ENCODE data around the gene TESK2.

The TESK2 gene

DNA sequence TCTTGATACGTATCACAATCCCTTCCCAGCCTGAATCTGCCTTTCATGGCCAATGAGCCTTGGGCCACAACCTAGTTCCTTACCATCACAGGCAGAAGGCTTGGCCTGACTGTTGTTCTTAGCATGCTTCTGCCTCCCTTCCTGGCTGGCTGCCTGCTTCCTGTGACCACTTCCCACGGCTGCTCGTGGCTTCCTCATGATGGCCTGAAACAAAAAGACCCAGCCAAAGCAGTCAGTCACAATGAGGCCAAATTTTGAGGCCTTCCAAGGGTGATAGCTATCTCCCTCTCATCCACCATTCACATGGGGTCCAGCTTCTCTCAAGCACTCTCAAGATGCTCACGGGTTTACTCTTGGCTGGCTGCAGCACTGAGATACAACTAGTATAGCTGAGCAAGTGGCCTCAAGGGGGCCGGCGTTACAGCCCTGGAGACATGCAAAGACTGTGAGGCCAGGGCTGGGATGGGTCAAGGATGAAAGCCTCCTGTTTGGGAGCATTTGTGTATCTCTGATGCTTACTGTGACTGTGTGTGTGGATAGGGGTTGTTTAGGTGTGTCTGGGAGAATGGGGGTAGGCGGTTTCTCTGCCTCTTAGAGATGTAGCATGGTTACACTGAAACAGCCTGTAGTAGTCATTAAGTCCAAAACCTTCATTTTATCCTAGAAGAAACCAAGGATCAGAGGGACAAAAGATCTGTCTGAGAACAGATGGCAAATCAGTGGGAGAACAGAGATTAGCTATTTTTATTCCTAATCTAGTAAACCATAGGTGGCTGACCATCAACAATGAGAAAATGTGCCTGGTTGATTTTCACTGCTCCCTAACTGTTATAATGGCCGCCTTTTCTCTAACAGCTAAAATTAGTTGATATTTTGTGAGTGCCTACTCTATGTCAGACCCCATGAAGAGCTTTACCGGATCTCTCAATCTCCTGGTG, 156.4 kb downstream of the TESK2 start:
- no peak for DNase-seq

DNA sequence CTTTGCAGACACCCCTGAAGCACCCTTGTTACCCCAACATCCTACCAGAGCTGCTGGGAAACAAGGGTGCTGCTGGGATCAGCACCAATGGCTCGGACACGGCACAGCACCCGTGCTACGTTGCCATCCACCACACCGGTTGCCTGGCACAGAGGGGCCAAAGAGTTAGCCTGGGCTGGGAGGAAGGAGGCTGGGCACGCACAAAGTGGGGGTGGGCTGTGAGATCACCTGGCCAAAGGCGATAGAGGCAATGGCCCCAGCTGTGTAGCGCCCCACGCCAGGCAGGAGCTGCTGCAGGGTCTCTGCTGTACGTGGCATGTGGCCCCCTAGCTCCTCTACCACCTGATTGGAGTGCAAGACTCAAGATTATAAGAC, 158.6 kb downstream of the TESK2 start:
- no peak for DNase-seq

DNA sequence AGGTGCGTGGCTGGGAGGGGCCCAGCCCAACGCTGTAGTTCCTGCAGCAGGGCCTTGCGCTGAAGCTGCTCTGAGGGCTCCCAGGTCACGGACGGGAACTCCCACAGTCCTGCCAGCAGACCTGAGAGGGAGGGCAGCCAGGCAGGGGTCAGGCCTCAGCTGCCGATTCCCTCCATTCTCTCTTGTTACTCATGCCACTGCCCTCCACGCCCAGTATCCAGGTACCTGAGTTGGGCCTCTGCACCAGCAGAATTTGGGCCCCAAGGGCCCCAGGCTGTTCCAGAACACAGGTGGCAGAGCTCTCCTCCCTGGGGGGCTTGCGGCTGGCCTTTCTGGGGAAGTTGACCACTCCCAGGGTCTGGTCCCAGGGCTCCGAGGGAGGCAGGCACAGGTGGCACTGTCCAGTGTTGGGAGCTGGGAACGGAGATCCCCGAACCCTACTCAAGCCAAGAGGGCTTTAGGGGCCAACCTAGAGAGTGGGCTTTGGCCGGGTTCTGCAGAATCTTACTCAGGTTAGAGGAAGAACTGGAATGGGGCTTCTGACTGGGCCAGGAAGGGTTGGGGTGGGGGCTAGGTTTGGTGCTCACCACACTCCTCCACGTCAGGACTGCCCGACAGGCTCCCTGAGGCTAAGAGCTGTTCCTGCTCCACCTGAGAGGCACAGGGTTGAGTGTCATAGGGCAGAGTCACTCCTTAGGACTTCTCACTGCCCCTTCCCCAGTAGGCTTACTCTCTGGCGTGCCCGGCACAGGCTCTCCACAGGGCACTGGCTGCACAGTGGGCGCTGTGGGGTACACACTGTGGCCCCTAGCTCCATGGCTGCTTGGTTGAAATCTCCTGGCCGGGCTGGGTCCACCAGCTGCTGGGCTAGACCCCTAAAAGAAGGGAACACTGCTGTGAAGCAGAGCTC, 159.3 kb downstream of the TESK2 start:
- DNase-seq: no peak

DNA sequence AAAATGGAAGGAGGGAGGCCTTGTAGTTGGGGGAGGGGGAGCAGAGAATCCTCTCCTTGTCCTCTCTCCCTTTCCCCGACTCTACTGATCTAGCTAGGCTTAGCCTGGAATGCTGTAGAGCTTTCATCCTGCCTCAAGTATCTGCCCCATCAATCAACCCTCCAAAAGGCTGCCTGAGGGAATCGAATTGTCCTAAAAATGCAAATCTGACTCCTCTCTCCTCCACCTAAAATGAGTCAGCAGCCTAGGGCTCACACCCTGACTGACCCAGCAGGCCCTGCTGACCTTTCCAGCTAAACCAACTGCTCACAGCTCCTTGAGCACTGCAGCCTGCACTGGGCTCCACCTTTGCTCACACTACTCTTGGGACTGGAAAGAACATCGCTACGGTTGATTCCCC, 161.5 kb downstream of the TESK2 start:
- no peak for DNase-seq

GRCh38 chr1:45328680-45329079, 162.3 kb downstream of the TESK2 start:
- DNase-seq: no peak

DNA sequence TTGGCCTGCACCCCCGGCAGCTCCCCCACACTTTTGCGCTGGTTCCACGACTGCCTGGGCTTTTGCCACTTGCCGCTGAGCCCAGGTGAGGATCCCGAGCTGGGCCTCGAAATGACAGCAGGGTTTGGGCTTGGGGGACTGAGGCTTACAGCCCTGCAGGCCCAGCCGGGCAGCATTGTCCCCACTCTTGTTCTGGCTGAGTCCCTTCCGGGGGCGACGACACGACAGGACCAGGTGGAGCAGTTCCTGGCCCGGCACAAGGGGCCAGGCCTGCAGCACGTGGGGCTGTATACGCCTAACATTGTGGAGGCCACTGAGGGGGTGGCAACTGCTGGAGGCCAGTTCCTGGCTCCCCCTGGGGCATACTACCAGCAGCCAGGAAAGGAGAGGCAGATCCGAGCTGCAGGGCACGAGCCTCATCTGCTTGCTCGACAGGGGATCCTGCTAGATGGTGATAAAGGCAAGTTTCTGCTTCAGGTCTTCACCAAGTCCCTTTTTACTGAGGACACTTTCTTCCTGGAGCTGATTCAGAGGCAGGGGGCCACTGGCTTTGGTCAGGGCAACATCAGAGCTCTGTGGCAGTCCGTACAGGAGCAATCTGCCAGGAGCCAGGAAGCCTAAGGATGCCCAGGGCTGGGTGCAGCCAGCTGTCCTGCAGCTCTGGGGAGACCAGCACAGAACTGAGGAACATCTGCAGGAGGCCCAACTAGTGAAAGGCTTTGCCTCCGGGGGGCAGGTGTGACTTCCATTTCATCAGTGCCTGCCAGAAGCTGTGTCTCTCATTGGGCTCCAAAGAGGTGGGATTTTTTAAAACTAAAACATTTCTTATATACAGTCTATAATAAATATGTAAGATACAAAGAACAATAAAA, 163.1 kb downstream of the TESK2 start:
- DNase-seq: no peak

DNA sequence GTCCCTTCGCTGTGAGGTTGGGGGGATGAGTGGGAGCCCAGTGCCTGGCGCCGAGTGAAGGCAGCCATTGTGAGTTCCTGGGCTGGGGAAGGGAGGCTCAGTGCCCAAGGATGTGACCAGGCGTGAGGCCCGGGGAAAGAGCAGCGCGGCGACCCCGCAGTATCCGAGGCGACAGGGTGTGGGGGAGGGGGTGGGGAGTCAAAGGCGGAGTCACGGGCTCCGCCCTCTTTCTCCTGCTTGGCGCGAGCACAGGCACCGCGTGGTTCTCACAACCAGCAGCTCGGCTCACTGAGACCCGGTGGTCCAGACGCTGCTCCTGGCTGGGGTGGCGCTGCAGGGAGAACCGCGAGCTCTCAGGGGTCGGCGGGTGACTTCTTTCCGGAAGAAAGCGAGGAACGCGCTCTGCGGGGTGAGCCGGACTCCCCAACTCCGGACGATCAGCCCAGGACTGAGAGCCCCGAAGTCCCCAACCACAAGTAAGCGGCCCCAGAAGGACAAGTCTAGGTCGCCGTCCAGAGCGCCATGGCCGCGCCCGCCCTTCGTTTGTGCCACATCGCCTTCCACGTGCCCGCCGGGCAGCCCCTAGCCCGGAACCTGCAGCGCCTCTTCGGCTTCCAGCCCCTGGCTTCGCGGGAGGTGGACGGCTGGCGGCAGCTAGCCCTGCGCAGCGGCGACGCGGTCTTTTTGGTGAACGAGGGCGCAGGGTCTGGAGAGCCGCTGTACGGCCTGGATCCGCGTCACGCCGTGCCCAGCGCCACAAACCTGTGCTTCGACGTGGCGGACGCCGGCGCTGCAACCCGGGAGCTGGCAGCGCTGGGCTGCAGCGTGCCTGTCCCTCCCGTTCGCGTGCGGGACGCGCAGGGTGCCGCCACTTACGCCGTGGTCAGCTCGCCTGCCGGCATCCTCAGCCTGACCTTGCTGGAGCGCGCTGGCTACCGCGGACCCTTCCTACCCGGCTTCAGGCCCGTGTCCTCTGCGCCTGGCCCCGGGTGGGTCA, 164.0 kb downstream of the TESK2 start, which contains the start of gene HPDL:
Gene HPDL, plus strand, starts transcription at position 269 of the 997 bp plus-strand sequence. Its CDS starts 254 bp downstream, at position 523.
- peak; percentile 67 to 73 for DNase-seq

GRCh38 chr1:45325851-45326506, 165.0 kb downstream of the TESK2 start:
- DNase-seq: no peak

- DNase-seq: no peak
Observed at GRCh38 chr1:45322486-45323040, 168.4 kb downstream of the TESK2 start.

DNA sequence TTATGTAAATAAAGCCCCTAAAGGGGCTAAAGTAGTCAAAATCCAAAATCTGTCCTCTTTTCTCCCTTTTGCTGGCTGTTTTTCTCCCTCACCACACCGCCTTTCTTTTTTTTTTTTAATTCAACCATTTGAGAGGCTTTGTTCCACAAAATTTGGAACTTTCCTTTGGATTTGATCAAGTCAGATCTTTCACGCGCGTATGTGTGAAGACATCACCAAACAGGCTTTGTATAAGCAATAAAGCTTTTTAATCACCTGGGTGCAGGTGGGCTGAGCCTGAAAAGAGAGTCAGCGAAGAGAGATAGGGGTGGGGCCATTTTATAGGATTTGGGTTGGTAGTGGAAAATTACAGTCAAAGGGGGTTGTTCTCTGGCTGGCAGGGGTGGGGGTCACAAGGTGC, 169.5 kb downstream of the TESK2 start:
- no peak for DNase-seq

GRCh38 chr1:45319761-45320160, 171.2 kb downstream of the TESK2 start:
- no peak for DNase-seq

DNA sequence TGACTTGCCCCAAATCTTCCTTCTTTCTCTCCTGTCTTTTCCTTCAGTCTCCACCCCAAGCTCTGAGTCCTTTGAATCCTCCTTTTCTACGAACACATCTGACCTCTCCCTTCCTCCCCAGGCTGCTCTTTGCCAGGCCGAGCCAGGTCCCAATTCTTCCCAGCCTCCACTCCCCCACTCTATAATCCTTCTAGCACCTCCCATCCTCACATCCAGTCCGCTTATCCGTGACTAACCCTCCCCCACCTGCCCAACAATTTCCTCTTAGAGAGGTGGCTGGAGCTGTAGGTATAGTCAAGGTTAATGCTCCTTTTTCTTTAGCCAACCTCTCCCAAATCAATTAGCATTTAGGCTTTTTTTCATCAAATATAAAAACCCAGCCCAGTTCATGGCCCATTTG, 173.8 kb downstream of the TESK2 start:
- DNase-seq: no peak

- DNase-seq: no peak
Observed at GRCh38 chr1:45314266-45314665, 176.7 kb downstream of the TESK2 start.

GRCh38 chr1:45306905-45307304, 184.1 kb downstream of the TESK2 start:
- no peak for DNase-seq

DNA sequence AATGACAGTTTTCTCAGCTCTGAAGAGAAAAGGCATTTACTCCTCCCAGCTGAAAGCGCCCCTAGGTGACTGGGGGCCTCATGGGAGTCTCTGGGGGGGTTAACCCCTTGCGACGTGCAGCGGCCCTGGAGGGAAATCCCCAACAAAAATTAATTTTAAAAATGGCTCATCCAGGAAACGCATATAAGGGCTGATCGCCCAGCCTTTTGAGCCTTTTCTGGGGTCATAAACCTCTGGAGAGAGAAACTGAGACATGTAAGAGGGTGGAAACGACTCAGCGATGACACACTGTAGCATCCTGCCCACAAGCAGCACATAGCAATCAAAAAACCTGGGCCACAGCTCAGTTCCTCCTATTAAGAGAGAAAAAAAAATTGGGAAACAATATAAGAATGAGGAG, 184.6 kb downstream of the TESK2 start:
- DNase-seq: no peak

DNA sequence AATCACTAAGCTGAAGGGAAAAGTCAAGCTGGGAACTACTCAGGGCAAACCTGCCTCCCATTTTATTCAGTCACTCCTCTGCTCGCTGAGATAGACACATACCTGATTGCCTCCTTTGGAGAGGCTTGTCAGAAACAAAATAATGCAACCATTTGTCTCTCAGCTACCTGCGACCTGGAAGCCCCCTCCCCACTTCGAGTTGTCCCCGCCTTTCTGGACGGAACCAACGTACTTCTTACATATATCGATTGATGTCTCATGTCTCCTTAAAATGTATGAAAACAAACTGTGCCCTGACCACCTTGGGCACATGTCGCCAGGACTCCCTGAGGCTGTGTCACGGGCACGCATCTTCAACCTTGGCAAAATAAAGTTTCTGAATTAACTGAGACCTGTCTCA, 185.7 kb downstream of the TESK2 start:
- DNase-seq: no peak

DNA sequence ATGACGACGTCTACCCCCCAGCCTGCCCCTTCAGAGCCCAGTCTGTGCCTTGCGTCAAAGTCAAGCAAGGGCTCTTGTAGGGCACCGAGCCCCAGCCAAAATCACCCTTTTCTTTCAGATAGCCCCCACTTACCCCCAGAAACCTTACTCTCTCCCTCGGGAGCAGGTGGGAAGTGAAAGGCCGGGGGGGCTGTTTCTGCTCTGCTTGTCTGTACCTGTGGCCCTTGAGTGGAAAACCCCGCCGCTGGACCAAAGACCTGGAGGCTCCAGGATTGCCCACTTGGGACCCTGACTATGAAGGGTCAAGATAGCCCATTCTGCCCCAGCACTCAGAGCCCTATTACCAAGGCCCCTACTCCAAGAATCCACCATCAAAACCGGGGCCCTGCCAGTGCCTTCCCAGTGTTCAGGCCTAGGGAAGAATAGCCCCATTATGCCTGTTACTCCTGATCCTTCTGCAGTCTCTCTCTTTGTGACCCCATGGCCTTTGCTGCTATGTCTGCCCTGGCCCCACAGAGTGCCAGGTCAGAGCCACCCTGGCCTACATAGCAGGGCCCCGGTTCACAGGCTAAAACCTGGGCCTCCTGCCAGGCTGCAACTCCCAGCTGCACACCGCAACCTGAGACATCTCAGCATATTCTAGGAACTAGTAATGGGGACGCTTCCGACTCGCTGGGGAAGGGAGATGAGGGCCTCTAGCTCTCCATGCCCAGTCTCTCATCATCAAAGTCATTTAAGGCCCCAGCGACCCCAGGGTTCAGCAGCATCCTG, 186.5 kb downstream of the TESK2 start:
- no peak for DNase-seq

DNA sequence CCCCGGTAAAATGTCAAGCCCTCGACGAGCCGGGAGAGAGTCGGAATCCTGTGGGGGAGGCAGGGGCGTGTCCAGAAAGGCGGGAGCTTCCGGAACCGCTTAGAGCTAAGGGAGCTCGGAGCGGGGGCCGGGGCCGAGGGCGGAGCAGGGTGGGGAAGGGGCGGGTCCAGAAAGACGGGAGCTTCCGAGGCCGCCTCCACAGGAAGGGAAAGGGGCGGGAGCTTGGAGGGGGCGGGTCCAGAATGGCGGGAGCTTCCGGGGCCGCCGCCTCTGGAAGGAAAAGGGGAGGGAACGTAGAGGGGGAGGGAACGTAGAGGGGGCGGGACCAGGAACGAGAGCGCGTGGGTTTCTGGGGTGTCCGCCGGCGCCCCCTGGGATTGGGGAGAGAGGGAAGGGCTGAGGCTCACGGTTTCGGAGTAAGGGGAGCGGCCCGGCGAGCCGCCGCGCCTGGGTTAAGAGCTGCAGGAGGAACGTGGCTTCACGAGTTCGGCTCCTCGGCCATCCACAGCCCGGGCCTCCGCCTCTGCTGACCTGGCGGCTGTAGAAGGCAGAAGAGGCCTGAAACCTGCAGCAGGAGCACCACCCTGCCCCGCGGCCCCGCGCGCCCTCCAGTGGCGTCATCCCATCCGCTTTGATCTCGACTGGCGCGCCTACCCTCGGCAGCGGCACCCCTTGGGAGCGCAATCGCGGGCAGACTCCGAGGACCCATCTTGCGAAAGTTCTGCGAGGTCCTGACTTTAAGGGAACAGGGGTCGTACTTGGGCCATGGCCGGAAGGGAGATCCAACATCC, 187.2 kb downstream of the TESK2 start:
- peak; percentile 98 to 99 for DNase-seq
